HL-60 (cell line): Measurements from ENCODE around the gene FXR2.

Source experiments
- DNase-seq, 2 experiments: peaks; one replicate each; pipeline ENCODE4 v3.0.0-alpha.2; 2010 to 2020; ENCODE audit warnings: low read depth in 1 of 2, low spot score in 1 of 2
- H3K27ac ChIP-seq: fragments of 250-450 bp; sonication (Bioruptor Pico); replicated peaks from 2 replicates; pipeline ENCODE4 v1.5.1; 2020; ENCODE audit warnings: mild to moderate bottlenecking, moderate library complexity
- H3K27me3 ChIP-seq: fragments of 250-450 bp; sonication (Bioruptor Pico); 2 replicates; pipeline ENCODE4 v1.5.1; 2021; ENCODE audit warnings: mild to moderate bottlenecking, moderate library complexity; ENCODE audit not compliant: insufficient read depth, poor library complexity, severe bottlenecking
- H3K4me3 ChIP-seq: replicated peaks from 2 replicates; pipeline ENCODE4 v1.5.1; 2011; ENCODE audit warnings: mild to moderate bottlenecking, control low read depth, low read length; ENCODE audit not compliant: insufficient read depth
- CTCF ChIP-seq: IDR thresholded peaks from one replicate; pipeline ENCODE4 v1.5.1; 2011; ENCODE audit warnings: low read length, control low read depth, inconsistent platforms; ENCODE audit not compliant: insufficient read depth
- GABPA ChIP-seq: IDR thresholded peaks from 2 replicates; pipeline ENCODE4 v1.6.1; 2012; ENCODE audit warnings: low read depth
- POLR2AphosphoS5 ChIP-seq: IDR thresholded peaks from 2 replicates; pipeline ENCODE4 v1.6.1; 2012; ENCODE audit warnings: low read depth
- REST ChIP-seq: IDR thresholded peaks from 2 replicates; pipeline ENCODE4 v1.6.1; 2012; ENCODE audit warnings: low read depth; ENCODE audit not compliant: insufficient replicate concordance
- SPI1 ChIP-seq: IDR thresholded peaks from 2 replicates; pipeline ENCODE4 v1.6.1; 2012; ENCODE audit warnings: low read depth, mild to moderate bottlenecking, borderline replicate concordance

The FXR2 gene

GRCh38 chr17:7575481-7575883 lies 39.2 kb downstream of the FXR2 start:
- TF ChIP-seq REST (no peak), SPI1 (no peak), POLR2AphosphoS5 (no peak), GABPA (no peak), CTCF (no peak)
- Histone ChIP-seq H3K27ac (no peak overlapping the region), H3K27me3 (no peaks in the 10 kb centered on the region), H3K4me3 (peak overlapping the region; percentile 61)
- DNase-seq = peak in 1 of 2 experiments; percentile 0

- peak in 1 of 2 experiments; percentile 0 for DNase-seq
- TF ChIP-seq POLR2AphosphoS5 (no peak; the same call in 1 of the 2 replicates), REST (no peak), SPI1 (no peak), CTCF (no peak)
- H3K27me3 ChIP-seq = no peaks in the 10 kb centered on the region
- peak overlapping the region; percentile 99 for H3K27ac ChIP-seq
- H3K4me3 ChIP-seq = peak overlapping the region; percentile 61
These were observed 40.3 kb downstream of the FXR2 start for GRCh38 chr17:7574176-7574953.

GRCh38 chr17:7573324-7574080 lies 41.2 kb downstream of the FXR2 start:
- DNase-seq = peak; percentile 77 to 78
- H3K4me3 ChIP-seq = peak overlapping the region; percentile 61
- H3K27ac ChIP-seq = peak overlapping the region; percentile 99
- TF ChIP-seq GABPA = no peak
- peak; percentile 54; the same call in 1 of the 2 replicates for TF ChIP-seq POLR2AphosphoS5
- H3K27me3 ChIP-seq = no peaks in the 10 kb centered on the region

GRCh38 chr17:7572588-7573323 lies 41.9 kb downstream of the FXR2 start:
- Histone ChIP-seq H3K27me3 (no peaks in the 10 kb centered on the region), H3K27ac (peak overlapping the region; percentile 99), H3K4me3 (peak overlapping the region; percentile 61)
- TF ChIP-seq CTCF (no peak), SPI1 (no peak), REST (peak; percentile 38), POLR2AphosphoS5 (peak; percentile 93), GABPA (peak; percentile 78)
- peak; percentile 91 to 95 for DNase-seq
